Naive B cell (primary cell): ENCODE measurements around the gene FBXW5. TPM values are rescaled to one million over a fixed set of nuclear protein-coding genes. Genes with fewer than 3 reads are reported as not detected.
A peak's percentile ranks its signal among the peaks of the same experiment; 100 is the strongest.

Experiments used
- ATAC-seq, 2 donors: fragments of 150-1000 bp; cut with Tn5 transposase; 2 replicates each; pipeline ENCODE4 v1.10.0; 2021; ENCODE audit warnings: low read depth in 2 of 2, mild to moderate bottlenecking in 2 of 2, moderate library complexity in 2 of 2
- DNase-seq: peaks from one replicate; pipeline ENCODE4 v3.0.0; 2022
- H3K27ac Mint-ChIP-seq, 6 donors: one replicate each; pipeline ENCODE4 v1.8.0; 2020 to 2022; ENCODE audit warnings: mild to moderate bottlenecking in 6 of 6, mixed read lengths in 6 of 6, moderate library complexity in 5 of 6, inconsistent platforms in 2 of 6
- H3K27me3 Mint-ChIP-seq, 3 donors: one replicate each; pipeline ENCODE4 v1.8.0; 2021 to 2022; ENCODE audit warnings: mixed read lengths in 3 of 3, mild to moderate bottlenecking in 1 of 3
- H3K36me3 Mint-ChIP-seq, 2 donors: one replicate each; pipeline ENCODE4 v1.8.0; 2020 to 2022; ENCODE audit warnings: mixed read lengths in 2 of 2, inconsistent platforms in 1 of 2, mild to moderate bottlenecking in 1 of 2
- H3K4me1 Mint-ChIP-seq, 3 donors: one replicate each; pipeline ENCODE4 v1.8.0; 2020 to 2022; ENCODE audit warnings: mixed read lengths in 3 of 3, inconsistent platforms in 1 of 3, mild to moderate bottlenecking in 1 of 3, moderate library complexity in 1 of 3
- H3K4me3 Mint-ChIP-seq, 8 donors: one replicate each; pipeline ENCODE4 v1.8.0; 2020 to 2022; ENCODE audit warnings: mild to moderate bottlenecking in 8 of 8, mixed read lengths in 8 of 8, moderate library complexity in 8 of 8, inconsistent platforms in 2 of 8
- H3K9me3 Mint-ChIP-seq, 7 donors: one replicate each; pipeline ENCODE4 v1.8.0; 2020 to 2022; ENCODE audit warnings: mixed read lengths in 7 of 7, mild to moderate bottlenecking in 5 of 7, inconsistent platforms in 2 of 7, moderate library complexity in 1 of 7
- polyA plus RNA-seq, 6 donors: library from polyadenylated mRNA; unstranded; fragments of 300-500 nt; fragmentation: Illumina TruSeq; gene quantifications; one replicate each; pipeline ENCODE4 v1.2.3, GENCODE V29; 2021; ENCODE audit warnings: low read depth in 6 of 6

Gene FBXW5
- polyA plus RNA-seq, 6 donors from 2014 or later, result 48.2 to 105 (median 55.1) TPM

DNA sequence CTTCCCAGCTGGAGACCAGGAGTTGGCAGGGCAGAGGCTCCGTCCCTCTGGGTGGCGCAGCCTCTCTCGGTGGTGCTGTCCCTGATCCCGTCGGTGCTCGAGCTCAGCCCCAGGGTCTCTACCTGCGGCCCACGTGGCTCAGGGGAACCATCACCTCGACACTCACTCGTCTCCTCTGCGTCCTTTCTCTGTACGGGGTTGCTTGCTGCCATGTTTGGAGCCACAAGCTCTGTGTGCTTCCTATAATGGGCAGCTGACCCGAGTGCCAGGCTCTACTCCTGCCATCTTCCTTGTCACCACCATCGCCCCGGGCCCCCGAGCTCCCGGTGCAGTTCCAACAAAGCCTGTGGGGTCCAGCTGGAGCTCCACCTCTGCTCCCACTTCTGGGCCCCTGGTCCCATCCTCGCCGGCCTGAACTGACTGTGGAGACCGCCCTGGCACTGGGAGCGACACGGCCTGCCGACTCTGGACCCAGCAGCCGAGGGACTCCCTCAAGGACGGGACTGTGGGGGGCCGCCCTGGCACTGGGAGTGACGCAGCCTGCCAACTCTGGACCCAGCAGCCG is 5.0 kb downstream of the FBXW5 start:
- no peaks in the 10 kb centered on the region for H3K27me3 Mint-ChIP-seq
- H3K36me3 Mint-ChIP-seq, result peaks cover 4 to 6% of the 10 kb centered on the region in 2 donors
- peaks cover under 1 to 14% (median 8%) of the 10 kb centered on the region in 3 donors for H3K4me1 Mint-ChIP-seq
- DNase-seq, result no peak
- peak overlapping the region in 1 of 6 donors; percentile 39 for H3K27ac Mint-ChIP-seq
- no peak for ATAC-seq
- H3K4me3 Mint-ChIP-seq, result peak overlapping the region in 1 of 8 donors; percentile 35
- H3K9me3 Mint-ChIP-seq, result no peaks in the 10 kb centered on the region

DNA sequence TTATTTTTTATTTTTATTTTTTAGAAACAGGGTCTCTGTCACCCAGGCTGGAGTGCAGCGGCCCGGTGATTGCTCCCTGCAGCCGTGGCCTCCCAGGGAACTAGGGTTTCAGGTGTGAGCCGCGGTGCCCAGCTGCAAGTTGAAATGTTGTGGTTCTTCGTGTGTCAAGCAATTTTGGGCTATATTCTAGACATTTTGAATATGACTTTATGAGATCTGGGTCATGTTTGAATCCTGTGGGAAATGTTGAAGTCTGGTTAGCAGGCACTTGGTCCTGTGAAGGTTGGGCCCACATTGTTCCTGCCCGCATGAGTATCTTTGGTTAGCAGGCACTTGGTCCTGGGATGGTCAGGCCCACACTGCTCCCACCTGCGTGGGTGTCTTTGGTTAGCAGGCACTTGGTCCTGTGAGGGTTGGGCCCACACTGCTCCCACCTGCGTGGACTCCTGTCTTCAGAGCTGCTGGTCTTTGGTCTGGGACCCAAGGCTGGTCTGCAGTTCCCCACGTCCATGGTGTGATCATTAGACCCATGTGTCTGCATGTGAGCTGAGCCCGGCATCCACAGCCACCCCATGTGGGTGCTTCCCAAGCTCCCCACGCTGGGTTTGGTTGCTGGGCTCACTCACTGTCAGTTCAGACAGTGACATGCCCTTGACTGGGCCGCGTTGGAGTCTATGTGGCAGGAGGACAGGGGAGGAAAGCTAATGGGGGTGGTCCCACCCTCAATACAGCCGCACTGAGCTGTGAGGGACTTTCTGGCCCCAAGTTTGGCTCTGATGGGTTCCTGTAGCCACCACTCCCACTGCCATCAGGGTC is 7.1 kb downstream of the FBXW5 start:
- H3K27me3 Mint-ChIP-seq, result no peaks in the 10 kb centered on the region
- DNase-seq, result no peak
- no peaks in the 10 kb centered on the region for H3K9me3 Mint-ChIP-seq
- peaks cover 4 to 6% of the 10 kb centered on the region in 2 donors for H3K36me3 Mint-ChIP-seq
- no peak overlapping the region for H3K4me3 Mint-ChIP-seq
- peaks cover 6 to 18% (median 10%) of the 10 kb centered on the region in 3 donors for H3K4me1 Mint-ChIP-seq
- ATAC-seq, result no peak
- peak overlapping the region in 1 of 6 donors; percentile 34 for H3K27ac Mint-ChIP-seq

GRCh38 chr9:136936645-136937170 is 7.8 kb downstream of the FBXW5 start:
- Mint-ChIP-seq H3K4me1 (peaks cover 6 to 15% (median 10%) of the 10 kb centered on the region in 3 donors), H3K36me3 (peaks cover 4 to 6% of the 10 kb centered on the region in 2 donors), H3K27ac (peak overlapping the region in 1 of 6 donors; percentile 67), H3K9me3 (no peaks in the 10 kb centered on the region), H3K4me3 (no peak overlapping the region), H3K27me3 (no peaks in the 10 kb centered on the region)
- no peak for ATAC-seq
- DNase-seq, result no peak

DNA sequence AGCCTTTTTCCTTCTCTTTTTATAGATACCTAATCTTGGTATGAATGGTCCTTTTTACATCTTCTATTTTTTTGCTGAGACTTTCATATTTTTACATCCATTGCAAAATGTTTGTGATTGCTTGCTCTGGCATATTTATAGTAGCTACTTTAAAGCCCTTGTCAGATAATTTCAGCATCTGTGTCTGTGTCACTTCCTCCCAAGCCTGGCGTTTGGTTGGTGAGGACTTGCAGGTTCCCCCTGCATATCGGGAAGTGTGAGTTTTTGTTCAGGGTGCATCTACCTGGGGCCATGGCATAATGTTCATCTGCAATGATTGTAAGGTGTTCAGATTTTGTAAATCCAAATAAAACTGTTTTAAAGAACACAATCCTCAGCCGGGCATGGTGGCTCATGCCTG is 8.9 kb downstream of the FBXW5 start:
- H3K27me3 Mint-ChIP-seq, result no peaks in the 10 kb centered on the region
- H3K4me3 Mint-ChIP-seq, result no peak overlapping the region
- no peaks in the 10 kb centered on the region for H3K9me3 Mint-ChIP-seq
- peaks cover 4 to 6% of the 10 kb centered on the region in 2 donors for H3K36me3 Mint-ChIP-seq
- peaks cover 6 to 15% (median 12%) of the 10 kb centered on the region in 3 donors for H3K4me1 Mint-ChIP-seq
- DNase-seq (no peak), ATAC-seq (no peak)
- no peak overlapping the region for H3K27ac Mint-ChIP-seq

- Mint-ChIP-seq H3K9me3 (no peaks in the 10 kb centered on the region), H3K36me3 (peaks cover 3 to 4% of the 10 kb centered on the region in 2 donors), H3K4me1 (peaks cover 6 to 14% (median 13%) of the 10 kb centered on the region in 3 donors), H3K4me3 (no peak overlapping the region), H3K27me3 (no peaks in the 10 kb centered on the region), H3K27ac (no peak overlapping the region)
- ATAC-seq (no peak), DNase-seq (no peak)
These were observed 10.3 kb downstream of the FBXW5 start for GRCh38 chr9:136934277-136934676.

DNA sequence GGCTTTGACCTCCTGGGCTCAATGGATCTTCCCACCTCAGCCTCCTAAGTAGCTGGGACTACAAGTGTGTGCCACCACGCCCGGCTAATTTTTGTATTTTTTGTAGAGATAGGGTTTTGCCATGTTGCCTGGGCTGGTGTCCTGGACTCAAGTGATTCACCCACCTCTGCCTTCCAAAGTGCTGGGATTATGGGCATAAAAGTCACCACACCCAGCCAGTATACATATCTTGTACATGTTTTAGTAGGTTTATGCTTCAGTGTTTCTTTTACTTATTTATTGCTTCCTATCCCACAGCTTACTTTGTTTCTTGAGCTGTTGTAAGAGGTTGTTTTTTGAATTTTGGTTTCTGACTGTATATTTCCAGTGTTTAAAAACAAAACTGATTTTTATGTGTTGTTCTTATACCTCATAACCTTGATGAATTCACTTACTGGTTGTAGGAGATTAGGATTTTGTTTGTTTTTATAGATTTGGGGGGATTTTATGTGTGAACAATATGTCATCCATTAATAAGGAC is 12.9 kb downstream of the FBXW5 start:
- Mint-ChIP-seq H3K4me1 (peaks cover 10 to 14% (median 12%) of the 10 kb centered on the region in 3 donors), H3K27ac (peak overlapping the region in 1 of 6 donors; percentile 60), H3K4me3 (peak overlapping the region in 1 of 8 donors; percentile 1), H3K36me3 (peaks cover 0 to 4% of the 10 kb centered on the region in 2 donors), H3K9me3 (no peaks in the 10 kb centered on the region), H3K27me3 (no peaks in the 10 kb centered on the region)
- ATAC-seq (no peak), DNase-seq (no peak)

GRCh38 chr9:136930014-136930413 is 14.5 kb downstream of the FBXW5 start:
- H3K4me3 Mint-ChIP-seq, result no peak overlapping the region
- ATAC-seq (no peak), DNase-seq (no peak)
- peaks cover 8 to 10% (median 10%) of the 10 kb centered on the region in 3 donors for H3K4me1 Mint-ChIP-seq
- H3K9me3 Mint-ChIP-seq, result no peaks in the 10 kb centered on the region
- peaks cover 0 to 5% of the 10 kb centered on the region in 2 donors for H3K36me3 Mint-ChIP-seq
- no peaks in the 10 kb centered on the region for H3K27me3 Mint-ChIP-seq
- peak overlapping the region in 1 of 6 donors; percentile 34 for H3K27ac Mint-ChIP-seq

DNA sequence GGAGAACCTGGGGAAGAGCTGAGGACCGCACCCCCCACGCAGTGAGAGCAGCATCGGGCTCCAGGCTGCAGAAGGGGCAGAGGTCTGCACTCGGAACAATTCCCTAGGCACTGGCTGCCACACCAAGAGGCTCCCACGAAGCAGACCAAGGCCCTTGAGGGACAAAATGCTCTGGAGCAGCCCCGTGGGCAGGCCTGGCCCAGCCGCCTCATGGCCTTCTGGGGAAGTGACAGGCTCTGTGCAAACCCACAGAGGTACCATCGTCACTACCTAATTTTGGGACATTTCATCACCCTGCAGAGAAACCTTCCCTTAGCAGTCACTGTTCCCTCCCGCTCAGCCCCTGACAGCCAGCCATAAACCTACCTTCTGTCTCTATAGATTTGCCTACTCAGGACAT is 15.9 kb downstream of the FBXW5 start:
- ATAC-seq, result peak; percentile 28 to 30
- DNase-seq, result no peak
- H3K9me3 Mint-ChIP-seq, result no peaks in the 10 kb centered on the region
- no peak overlapping the region for H3K4me3 Mint-ChIP-seq
- H3K36me3 Mint-ChIP-seq, result peaks cover 0 to 5% of the 10 kb centered on the region in 2 donors
- H3K27me3 Mint-ChIP-seq, result no peaks in the 10 kb centered on the region
- peak overlapping the region in 1 of 6 donors; percentile 63 for H3K27ac Mint-ChIP-seq
- peaks cover 8 to 10% (median 10%) of the 10 kb centered on the region in 3 donors for H3K4me1 Mint-ChIP-seq

DNA sequence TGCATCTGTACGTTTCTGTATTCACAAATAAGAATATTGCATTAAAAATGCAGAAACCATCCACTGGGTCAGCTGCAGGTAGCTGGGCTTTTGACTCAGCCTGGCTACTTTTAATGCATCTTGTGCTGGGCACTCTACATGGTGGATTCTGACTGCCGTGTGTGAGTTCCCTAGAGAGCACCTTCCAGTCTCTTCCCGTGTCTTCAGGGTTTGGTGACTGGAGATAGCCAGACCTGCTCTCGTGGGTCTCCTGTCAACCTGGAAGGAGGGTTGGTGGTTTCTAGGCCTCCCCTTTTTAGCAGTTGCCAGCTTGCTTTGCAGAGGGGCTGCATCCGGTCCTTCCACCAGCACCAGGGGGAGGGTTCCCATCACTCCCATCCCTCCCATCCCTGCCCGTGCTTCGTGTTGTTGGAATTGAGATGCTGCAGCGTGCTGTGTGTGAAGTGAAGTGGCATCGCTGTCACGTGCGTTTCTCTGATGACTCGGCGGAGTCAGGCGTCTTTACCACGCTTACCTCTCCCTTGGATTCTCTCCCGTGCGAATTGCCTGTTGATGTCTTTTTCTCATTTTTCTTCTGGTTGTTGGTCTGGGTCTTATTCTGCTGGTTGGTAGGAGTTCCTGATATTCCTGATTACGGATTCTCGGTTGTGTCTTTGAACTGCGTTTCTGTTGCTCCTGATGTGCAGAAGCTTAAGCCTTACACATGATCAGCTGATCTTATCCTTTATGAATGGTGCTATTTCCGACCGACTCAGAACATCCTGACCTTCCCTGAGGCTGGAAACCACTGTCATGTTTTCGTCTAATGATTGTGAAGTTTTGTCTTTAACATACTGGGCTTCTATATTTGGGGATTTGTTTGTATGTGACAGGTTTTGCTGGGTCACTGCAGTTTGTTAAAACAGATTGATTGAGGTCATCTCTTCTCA is 16.9 kb downstream of the FBXW5 start:
- H3K4me3 Mint-ChIP-seq, result no peak overlapping the region

GRCh38 chr9:136926749-136927148 is 17.8 kb downstream of the FBXW5 start:
- Mint-ChIP-seq H3K36me3 (peaks cover 0 to 5% of the 10 kb centered on the region in 2 donors), H3K27ac (peak overlapping the region in 1 of 6 donors; percentile 74)
- ATAC-seq, result no peak

More for the DNA sequence above, 16.9 kb downstream of the FBXW5 start:
- peaks cover 0 to 5% of the 10 kb centered on the region in 2 donors for H3K36me3 Mint-ChIP-seq
- DNase-seq (no peak), ATAC-seq (no peak)
- no peaks in the 10 kb centered on the region for H3K27me3 Mint-ChIP-seq
- H3K4me1 Mint-ChIP-seq, result peaks cover 4 to 10% (median 9%) of the 10 kb centered on the region in 3 donors
- no peaks in the 10 kb centered on the region for H3K9me3 Mint-ChIP-seq
- H3K27ac Mint-ChIP-seq, result peak overlapping the region in 3 of 6 donors; percentile 11 to 88 (median 24)

GRCh38 chr9:136926154-136926704 is 18.3 kb downstream of the FBXW5 start:
- peaks cover 0 to 5% of the 10 kb centered on the region in 2 donors for H3K36me3 Mint-ChIP-seq
- ATAC-seq, result no peak

More at GRCh38 chr9:136926749-136927148, 17.8 kb downstream of the FBXW5 start:
- Mint-ChIP-seq H3K4me3 (no peak overlapping the region), H3K27me3 (no peaks in the 10 kb centered on the region), H3K9me3 (no peaks in the 10 kb centered on the region), H3K4me1 (peaks cover 4 to 14% (median 9%) of the 10 kb centered on the region in 3 donors)
- no peak for DNase-seq

DNA sequence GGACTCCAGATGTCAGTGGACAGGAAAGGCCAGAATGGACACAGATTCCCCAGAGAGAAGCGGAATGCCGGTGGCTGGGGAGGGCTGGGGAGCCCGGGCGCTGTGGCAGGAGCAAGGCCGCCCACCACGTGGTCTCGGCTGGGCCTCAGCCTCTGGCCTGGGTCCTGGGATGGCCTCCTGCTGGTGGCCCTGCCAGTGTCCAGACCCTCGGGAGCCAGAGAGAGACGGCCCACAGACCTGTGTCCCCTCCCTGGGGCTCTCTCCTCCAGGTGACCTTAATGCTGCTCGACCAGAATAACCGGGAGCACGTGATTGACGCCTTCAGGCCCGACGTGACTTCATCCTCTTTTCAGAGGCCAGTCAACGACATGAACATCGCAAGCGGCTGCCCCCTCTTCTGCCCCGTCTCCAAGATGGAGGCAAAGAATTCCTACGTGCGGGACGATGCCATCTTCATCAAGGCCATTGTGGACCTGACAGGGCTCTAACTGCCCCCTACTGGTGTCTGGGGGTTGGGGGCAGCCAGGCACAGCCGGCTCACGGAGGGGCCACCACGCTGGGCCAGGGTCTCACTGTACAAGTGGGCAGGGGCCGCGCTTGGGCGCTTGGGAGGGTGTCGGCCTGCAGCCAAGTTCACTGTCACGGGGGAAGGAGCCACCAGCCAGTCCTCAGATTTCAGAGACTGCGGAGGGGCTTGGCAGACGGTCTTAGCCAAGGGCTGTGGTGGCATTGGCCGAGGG is 19.0 kb downstream of the FBXW5 start:
- Mint-ChIP-seq H3K4me3 (no peak overlapping the region), H3K4me1 (peaks cover 1 to 14% (median 9%) of the 10 kb centered on the region in 3 donors), H3K36me3 (peaks cover 0 to 5% of the 10 kb centered on the region in 2 donors), H3K27ac (peak overlapping the region in 1 of 6 donors; percentile 68), H3K27me3 (no peaks in the 10 kb centered on the region), H3K9me3 (no peaks in the 10 kb centered on the region)
- no peak for ATAC-seq
- DNase-seq, result no peak

More at GRCh38 chr9:136926154-136926704, 18.3 kb downstream of the FBXW5 start:
- Mint-ChIP-seq H3K9me3 (no peaks in the 10 kb centered on the region), H3K4me3 (no peak overlapping the region), H3K27me3 (no peaks in the 10 kb centered on the region), H3K4me1 (peaks cover 4 to 14% (median 9%) of the 10 kb centered on the region in 3 donors), H3K27ac (no peak overlapping the region)
- DNase-seq, result no peak
